NCI-H1417 (cell line): ENCODE data around the gene HDX.
"Not testable (repeated sequence)": the region's sequence is repeated elsewhere in the genome, so short reads cannot be mapped to it uniquely, and the experiment has no call there.

Experiments
- DNase-seq, 3 experiments: peaks; one replicate each; lab custom pipeline; 2025; lab: John Stamatoyannopoulos, UW

HDX gene, protein sequence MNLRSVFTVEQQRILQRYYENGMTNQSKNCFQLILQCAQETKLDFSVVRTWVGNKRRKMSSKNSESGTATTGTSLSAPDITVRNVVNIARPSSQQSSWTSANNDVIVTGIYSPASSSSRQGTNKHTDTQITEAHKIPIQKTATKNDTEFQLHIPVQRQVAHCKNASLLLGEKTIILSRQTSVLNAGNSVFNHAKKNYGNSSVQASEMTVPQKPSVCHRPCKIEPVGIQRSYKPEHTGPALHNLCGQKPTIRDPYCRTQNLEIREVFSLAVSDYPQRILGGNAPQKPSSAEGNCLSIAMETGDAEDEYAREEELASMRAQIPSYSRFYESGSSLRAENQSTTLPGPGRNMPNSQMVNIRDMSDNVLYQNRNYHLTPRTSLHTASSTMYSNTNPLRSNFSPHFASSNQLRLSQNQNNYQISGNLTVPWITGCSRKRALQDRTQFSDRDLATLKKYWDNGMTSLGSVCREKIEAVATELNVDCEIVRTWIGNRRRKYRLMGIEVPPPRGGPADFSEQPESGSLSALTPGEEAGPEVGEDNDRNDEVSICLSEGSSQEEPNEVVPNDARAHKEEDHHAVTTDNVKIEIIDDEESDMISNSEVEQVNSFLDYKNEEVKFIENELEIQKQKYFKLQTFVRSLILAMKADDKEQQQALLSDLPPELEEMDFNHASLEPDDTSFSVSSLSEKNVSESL

DNA sequence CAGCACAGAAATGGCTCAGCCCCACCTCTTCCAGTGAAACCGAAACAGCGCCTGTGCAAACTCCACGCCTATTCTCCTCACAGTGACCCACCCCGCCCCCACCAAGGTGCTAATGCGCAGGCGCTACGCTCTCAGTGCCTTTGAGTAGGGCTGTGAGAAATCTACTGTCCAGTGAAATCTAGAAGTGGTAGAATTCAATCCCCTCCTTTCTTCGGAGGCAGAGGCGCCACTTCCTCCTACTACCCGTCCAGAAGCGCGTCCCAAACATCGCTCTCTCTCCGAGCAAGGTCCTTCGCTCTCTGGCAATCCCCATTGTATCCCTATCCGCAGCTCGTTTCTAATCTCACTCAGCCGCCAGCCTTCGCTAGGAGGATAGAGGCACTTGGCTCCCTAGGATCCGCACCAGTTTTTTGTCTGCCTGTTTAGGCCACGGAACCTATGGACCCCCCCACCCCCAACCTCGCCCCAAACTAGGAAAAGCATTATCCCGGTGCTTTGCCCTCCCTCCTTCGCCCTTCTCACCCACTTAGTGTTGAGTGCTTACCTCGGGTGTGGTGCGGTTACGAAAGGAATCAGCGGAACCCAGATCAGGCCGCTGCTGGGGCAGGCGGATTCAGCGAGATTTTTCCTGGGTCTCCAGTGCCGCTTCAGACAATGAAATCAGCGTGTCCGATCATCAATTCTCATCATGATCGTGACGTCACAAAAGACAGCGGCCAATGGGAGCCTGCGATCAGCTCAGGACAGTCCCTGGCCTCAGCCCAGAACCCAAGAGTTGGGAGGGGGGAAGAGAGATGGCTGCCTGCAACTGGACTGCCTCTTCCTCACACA lies at the start of gene HDX:
HDX (minus strand) TSS at position 656 of the 831 bp plus-strand sequence. CDS start 27,056 bp downstream, outside the sequence.
- peak; percentile 45 to 91 (median 82) for DNase-seq

DNA sequence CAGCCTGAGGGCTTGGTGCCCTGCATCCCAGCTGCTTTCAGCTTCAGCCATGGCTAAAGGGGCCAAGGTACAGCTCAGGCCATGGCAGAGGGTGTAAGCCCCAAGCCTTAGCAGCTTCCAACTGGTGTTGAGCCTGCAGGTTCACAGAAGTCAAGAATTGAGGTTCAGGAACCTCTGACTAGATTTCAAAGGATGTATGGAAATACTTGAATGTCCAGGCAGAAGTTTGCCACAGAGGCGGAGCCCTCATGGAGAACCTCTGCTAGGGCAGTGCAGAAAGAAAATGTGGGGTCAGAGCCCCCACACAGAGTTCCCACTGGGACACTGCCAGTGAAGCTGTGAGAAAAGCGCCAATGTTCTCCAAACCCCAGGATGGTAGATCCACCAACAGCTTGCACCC lies 39.1 kb upstream of the HDX start:
- DNase-seq, result not testable (repeated sequence)

DNA sequence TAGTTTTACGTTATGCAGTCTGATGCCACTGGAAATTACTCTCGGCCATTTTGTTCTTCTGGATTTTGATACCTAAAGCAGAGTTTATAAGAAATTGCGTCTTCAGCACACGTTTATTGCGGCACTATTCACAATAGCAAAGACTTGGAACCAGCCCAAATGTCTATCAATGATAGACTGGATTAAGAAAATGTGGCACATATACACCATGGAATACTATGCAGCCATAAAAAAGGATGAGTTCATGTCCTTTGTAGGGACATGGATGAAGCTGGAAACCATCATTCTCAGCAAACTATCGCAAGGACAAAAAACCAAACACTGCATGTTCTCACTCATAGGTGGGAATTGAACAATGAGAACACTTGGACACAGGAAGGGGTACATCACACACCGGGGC lies 35.4 kb upstream of the HDX start:
- DNase-seq, result not testable (repeated sequence)

DNA sequence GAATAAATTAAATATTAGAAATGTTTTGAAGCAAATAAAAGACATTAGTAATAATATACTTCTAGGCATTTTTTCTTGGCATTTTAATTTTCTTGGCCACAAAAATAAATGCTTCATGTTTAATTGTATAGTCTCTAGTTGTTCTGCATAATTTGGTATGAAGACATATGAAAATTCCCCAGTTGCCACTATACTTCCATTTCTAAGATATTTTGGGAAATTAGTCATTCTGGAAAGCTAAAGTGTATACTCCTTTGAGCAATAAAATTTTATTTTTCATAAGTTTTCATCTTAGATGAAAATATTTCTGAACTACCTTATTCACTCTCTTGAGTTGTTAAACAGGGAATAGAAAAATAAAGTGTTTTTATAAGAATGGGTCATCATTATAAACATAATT lies 13.8 kb downstream of the HDX start:
- DNase-seq, result no peak

GRCh38 chrX:84487365-84488353 lies 14.6 kb downstream of the HDX start:
- DNase-seq, result no peak

GRCh38 chrX:84479086-84479485 lies 23.2 kb downstream of the HDX start:
- no peak for DNase-seq

GRCh38 chrX:84477114-84477513 lies 25.1 kb downstream of the HDX start:
- DNase-seq, result no peak

DNA sequence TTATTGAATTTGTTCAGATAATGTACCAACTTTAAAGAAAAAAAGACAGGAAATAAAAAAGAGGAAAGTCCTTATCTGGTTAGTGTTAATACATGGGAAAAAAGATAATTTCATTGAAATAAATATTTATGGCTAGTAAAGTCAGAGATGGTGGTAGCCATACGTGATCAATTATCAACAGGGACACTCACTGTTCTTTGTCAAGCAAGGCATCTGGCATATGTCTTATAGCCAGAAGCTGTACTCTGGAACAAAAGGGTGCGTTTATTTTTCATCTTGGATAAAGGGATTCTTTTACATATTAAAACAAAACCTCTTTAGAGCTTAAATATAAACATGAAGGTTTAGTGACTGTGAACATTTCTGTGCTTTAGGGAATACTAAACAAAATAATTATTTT lies 26.7 kb downstream of the HDX start:
- DNase-seq, result peak in 1 of 3 experiments; percentile 65

GRCh38 chrX:84475101-84475500 lies 27.2 kb downstream of the HDX start:
- DNase-seq, result peak in 1 of 3 experiments; percentile 48

- DNase-seq, result peak in 1 of 3 experiments; percentile 63
These were observed 33.0 kb downstream of the HDX start for GRCh38 chrX:84469226-84469625.

DNA sequence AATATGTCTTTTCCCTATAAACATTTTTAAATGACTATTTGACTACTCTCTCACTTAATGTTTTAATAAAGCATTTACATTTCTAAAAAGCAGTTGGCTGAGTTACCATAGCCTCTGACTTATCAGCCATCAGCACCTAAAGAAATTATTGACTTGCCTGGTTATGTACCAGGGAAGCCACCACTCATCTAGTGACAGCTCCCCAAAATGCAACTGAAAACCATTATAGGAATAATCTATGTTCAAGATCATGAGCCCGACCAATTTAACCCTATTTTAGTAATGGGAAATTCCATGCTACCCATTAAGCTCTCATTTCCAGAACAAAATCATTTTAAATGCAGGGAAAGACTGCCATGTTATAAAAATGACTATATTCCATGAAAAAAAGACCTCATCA lies 34.4 kb downstream of the HDX start:
- DNase-seq, result no peak

GRCh38 chrX:84453351-84454246 lies 48.7 kb downstream of the HDX start:
- no peak for DNase-seq

DNA sequence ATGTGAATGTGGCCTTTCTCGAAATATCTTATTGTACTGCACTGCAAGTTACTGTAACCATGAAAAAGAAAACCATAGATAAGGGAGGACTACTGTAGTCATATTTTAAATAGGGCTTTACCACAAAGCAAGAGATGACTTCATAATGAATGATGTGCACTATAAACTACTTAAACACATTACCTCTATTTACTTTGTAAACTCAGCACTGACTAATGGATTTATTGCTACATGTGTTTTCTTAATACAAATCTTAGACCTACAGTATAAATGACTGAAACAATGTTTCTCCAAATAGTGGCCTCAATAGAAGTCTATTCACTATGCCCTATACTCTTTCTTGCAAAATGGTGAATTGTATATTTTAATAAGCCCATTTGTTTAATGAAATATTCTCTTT lies 61.1 kb downstream of the HDX start:
- no peak for DNase-seq

DNA sequence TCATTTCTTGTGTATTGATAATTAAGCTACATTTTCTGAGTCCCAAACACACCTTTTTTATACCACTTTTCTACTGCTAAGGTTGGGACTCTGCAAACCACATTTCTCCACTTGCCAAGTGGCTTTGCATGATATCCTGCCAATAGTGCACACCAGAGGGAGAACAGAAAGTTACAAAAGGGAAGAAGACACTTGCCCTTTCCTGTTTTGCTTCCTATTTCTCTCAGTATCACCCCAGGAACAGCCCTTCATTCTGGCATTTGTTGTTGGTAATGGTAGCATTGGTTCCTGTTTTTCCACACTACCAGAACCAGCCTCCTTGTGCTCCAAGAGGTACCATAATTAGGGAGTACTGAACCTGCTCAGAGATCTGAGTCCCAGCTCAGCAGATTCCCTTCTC lies 87.1 kb downstream of the HDX start:
- no peak for DNase-seq

- DNase-seq, result peak in 2 of 3 experiments; percentile 2 to 34
These were observed 138.6 kb downstream of the HDX start for GRCh38 chrX:84363663-84364062.

GRCh38 chrX:84363051-84363450 lies 139.2 kb downstream of the HDX start:
- DNase-seq, result no peak

- no peak for DNase-seq
These were observed 139.9 kb downstream of the HDX start for GRCh38 chrX:84362184-84362838.

DNA sequence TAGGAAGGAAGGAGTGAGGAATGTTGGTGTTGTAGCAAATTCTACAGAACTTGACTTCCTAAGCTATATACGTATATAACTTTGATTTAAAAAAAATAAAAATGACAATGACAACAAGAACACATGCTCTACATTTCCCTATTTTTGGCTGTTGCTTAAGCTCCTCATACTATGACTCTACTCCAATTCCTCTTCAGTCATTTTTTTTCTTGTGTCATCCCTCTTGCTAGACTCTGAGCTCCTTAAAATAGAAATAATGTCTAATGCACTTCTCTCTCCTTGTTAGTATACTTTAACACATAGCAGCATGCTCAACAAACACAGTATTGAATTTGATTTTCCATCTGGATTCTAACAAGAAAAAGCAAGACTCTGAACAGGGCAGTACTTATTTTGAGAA lies 144.0 kb downstream of the HDX start:
- no peak for DNase-seq

DNA sequence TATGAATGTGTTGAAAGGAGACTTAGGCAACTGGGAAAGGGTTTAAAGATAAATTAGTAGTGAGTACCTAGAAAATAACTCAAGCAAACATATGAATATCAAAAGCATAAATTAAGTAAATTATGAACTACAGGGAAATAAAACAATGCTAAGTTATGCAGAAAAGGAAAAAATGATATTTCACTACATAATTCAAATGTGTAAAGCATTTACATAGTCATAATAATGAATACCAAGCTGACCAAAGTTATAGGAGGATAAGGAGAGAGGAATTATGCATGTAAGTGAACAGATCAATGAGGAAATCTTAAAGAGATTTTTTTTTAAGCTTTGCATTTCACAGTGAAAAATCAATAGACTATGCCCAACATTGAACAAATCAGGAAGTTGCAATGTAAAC lies 145.0 kb downstream of the HDX start:
- DNase-seq, result no peak

- no peak for DNase-seq
These were observed 161.3 kb downstream of the HDX start for GRCh38 chrX:84340968-84341367.
